ENCODE results near the gene MS4A3. TPM values are rescaled to one million over a fixed set of nuclear protein-coding genes. Genes with fewer than 3 reads are reported as not detected.
"Not testable (repeated sequence)": the region's sequence is repeated elsewhere in the genome, so short reads cannot be mapped to it uniquely, and the experiment has no call there.

Gene MS4A3
- total and polyA plus RNA-seq, 2 of the 4 experiments (the other 2 are of a cell fraction) = not detected

GRCh38 chr11:60100516-60100915 lies 44.1 kb downstream of the MS4A3 start:
- WGBS, 2 experiments (ENCODE audit: extremely low coverage in 2 of 2, insufficient read length in 1 of 2) = no CpG with 5 or more reads among the region's 1 CpG
- Histone ChIP-seq H2BK5ac (ENCODE audit: low read depth, low read length, poor library complexity, severe bottlenecking) (no peak overlapping the region), H3K9me3 (ENCODE audit: control insufficient read depth, insufficient read depth, low read length) (0 out of 2 replicates have a peak, but pooled peaks cover 4% of the 10 kb centered on the region), H4K5ac (ENCODE audit: low read depth, low read length) (no peak overlapping the region), H2BK120ac (ENCODE audit: low read depth, low read length) (no peak overlapping the region), H2AK5ac (ENCODE audit: low read depth, low read length) (no peak overlapping the region), H2BK15ac (ENCODE audit: low read depth, low read length) (no peak overlapping the region), H2AK9ac (replicated peaks; ENCODE audit: low read depth, low read length, poor library complexity) (no peak overlapping the region), H3K27ac (ENCODE audit: insufficient read depth, low read length) (no peak overlapping the region), H4K91ac (ENCODE audit: insufficient read depth, low read depth, low read length) (no peak overlapping the region), H3K23ac (ENCODE audit: low read depth, low read length) (no peak overlapping the region), H3K4me2 (ENCODE audit: low read depth, low read length) (no peak overlapping the region), H3K4ac (ENCODE audit: low read depth, low read length) (no peak overlapping the region), H3K36me3 (ENCODE audit: control insufficient read depth, insufficient read depth, low read length) (no peaks in the 10 kb centered on the region), H3K9ac (ENCODE audit: low read depth, low read length) (no peak overlapping the region), H3K27me3 (ENCODE audit: control insufficient read depth, insufficient read depth, low read length) (no peaks in the 10 kb centered on the region), H3K56ac (ENCODE audit: extremely low read depth, insufficient read depth, low read length) (no peak overlapping the region), H3K14ac (replicated peaks; ENCODE audit: low read depth, low read length) (no peak overlapping the region), H4K8ac (ENCODE audit: low read depth in 2 of 2, low read length in 2 of 2) (no peak overlapping the region), H4K20me1 (ENCODE audit: insufficient read depth, low read length) (no peaks in the 10 kb centered on the region), H3K9me1 (ENCODE audit: insufficient read depth, low read length) (no peaks in the 10 kb centered on the region), H2BK20ac (ENCODE audit: low read depth, low read length) (no peak overlapping the region), H3K4me1 (ENCODE audit: control insufficient read depth, insufficient read depth, low read length) (no peaks in the 10 kb centered on the region), H3K4me3 (ENCODE audit: insufficient read depth, low read depth, low read length) (no peak overlapping the region), H3K79me1 (ENCODE audit: low read depth in 1 of 2, low read length in 2 of 2) (no peaks in the 10 kb centered on the region), H2AFZ (replicated peaks; ENCODE audit: low read length, poor library complexity) (no peak overlapping the region), H3K18ac (ENCODE audit: low read depth, low read length) (no peak overlapping the region)
- in situ Hi-C loops (cut with MboI; ENCODE audit: low sequenced_read_pairs) (no loop called here), intact Hi-C loops (cut with micrococcal nuclease) (no loop called here), dilution Hi-C loops (cut with HindIII; ENCODE audit: low sequenced_read_pairs, unreplicated experiment) (no loop called here)
- DNase-seq (no peak), ATAC-seq (ENCODE audit: low read depth) (no peak)
- TF ChIP-seq NFE2L2 (IDR thresholded peaks at IDR 0.05; ENCODE audit: low read depth, low read length) = no peak
- no peak for TF ChIP-seq SMC3 (IDR thresholded peaks at IDR 0.05; ENCODE audit: low read depth, low read length)
- CTCF ChIA-PET = no interaction called here
- POLR2A ChIA-PET (ENCODE audit: unreplicated experiment) = no interaction called here
- no TSS peak for BruUV-seq (replicated peaks)

GRCh38 chr11:60101368-60101767 lies 44.9 kb downstream of the MS4A3 start:
- H3K9ac ChIP-seq (ENCODE audit: low read depth, low read length); H2AK5ac ChIP-seq (ENCODE audit: low read depth, low read length); H3K27ac ChIP-seq (ENCODE audit: insufficient read depth, low read length); H3K4me2 ChIP-seq (ENCODE audit: low read depth, low read length); in situ Hi-C loops (cut with MboI; ENCODE audit: low sequenced_read_pairs); H4K8ac ChIP-seq (ENCODE audit: low read depth in 2 of 2, low read length in 2 of 2); H4K91ac ChIP-seq (ENCODE audit: insufficient read depth, low read depth, low read length); H4K20me1 ChIP-seq (ENCODE audit: insufficient read depth, low read length); H3K9me3 ChIP-seq (ENCODE audit: control insufficient read depth, insufficient read depth, low read length); H2AK9ac ChIP-seq (replicated peaks; ENCODE audit: low read depth, low read length, poor library complexity); H3K79me1 ChIP-seq (ENCODE audit: low read depth in 1 of 2, low read length in 2 of 2); dilution Hi-C loops (cut with HindIII; ENCODE audit: low sequenced_read_pairs, unreplicated experiment); H3K18ac ChIP-seq (ENCODE audit: low read depth, low read length); CTCF ChIA-PET; intact Hi-C loops (cut with micrococcal nuclease); H2BK5ac ChIP-seq (ENCODE audit: low read depth, low read length, poor library complexity, severe bottlenecking); H3K14ac ChIP-seq (replicated peaks; ENCODE audit: low read depth, low read length); H3K4ac ChIP-seq (ENCODE audit: low read depth, low read length); H3K4me3 ChIP-seq (ENCODE audit: insufficient read depth, low read depth, low read length); H3K56ac ChIP-seq (ENCODE audit: extremely low read depth, insufficient read depth, low read length); DNase-seq; H3K36me3 ChIP-seq (ENCODE audit: control insufficient read depth, insufficient read depth, low read length); H3K4me1 ChIP-seq (ENCODE audit: control insufficient read depth, insufficient read depth, low read length); H4K5ac ChIP-seq (ENCODE audit: low read depth, low read length); H3K27me3 ChIP-seq (ENCODE audit: control insufficient read depth, insufficient read depth, low read length); BruUV-seq (replicated peaks); H2BK20ac ChIP-seq (ENCODE audit: low read depth, low read length); H3K9me1 ChIP-seq (ENCODE audit: insufficient read depth, low read length); H2AFZ ChIP-seq (replicated peaks; ENCODE audit: low read length, poor library complexity); H2BK15ac ChIP-seq (ENCODE audit: low read depth, low read length); POLR2A ChIA-PET (ENCODE audit: unreplicated experiment); H3K23ac ChIP-seq (ENCODE audit: low read depth, low read length); H2BK120ac ChIP-seq (ENCODE audit: low read depth, low read length); ATAC-seq (ENCODE audit: low read depth): not testable (repeated sequence)
- no CpG with 5 or more reads among the region's 11 CpGs for WGBS, 2 experiments (ENCODE audit: extremely low coverage in 2 of 2, insufficient read length in 1 of 2)
